ENCODE data around the gene HS6ST1. TPM values are rescaled to one million over a fixed set of nuclear protein-coding genes. Genes with fewer than 3 reads are reported as not detected.

Gene HS6ST1
- polyA plus RNA-seq, 1 donor (not counting 4 experiments of a cell fraction or from before 2014, with no cell fraction given) = 6.3 TPM

DNA sequence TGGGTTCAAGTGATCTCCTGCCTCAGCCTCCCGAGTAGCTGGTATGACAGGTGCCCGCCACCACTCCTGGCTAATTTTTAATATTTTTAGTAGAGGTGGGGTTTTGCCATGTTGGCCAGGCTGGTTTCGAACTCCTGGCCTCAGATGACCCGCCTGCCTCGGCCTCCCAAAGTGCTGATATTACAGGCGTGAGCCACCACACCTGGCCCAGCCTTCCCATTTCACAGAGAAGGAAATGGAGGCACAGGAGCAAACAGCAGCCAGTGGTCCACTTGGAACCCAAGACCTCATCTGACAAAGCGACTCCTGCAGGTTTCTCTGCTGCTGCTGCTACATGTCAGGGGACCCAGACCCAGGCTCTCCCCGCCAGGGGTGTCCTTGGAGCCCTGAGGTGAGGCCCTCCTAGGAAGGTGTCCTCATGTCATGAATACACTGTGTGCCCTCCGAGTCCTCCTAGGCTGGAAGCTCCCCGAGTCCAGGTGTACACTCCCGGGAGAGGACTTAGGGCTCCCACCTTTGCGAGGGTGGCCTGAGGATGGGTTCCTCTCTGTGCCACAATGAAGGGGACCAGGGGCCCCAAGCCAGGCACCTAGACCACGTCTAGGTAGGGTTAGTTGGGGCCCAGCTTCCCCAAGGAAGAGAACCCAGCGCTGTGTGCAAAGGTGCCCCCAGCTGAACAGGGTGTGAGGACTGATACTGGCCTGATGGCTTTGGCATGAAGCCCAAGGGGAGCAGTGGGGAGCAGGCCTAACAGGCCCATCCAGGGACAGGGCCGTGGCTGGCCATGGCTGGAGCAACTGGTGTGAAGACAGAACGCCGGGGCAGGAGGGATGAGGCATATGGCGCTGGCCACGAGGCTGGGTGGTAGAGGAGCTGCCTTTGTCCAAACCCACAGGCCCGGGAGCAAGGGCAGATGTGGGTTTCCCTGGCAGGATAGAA is 56.1 kb downstream of the HS6ST1 start:
- FAIRE-seq (no peak), DNase-seq (ENCODE audit: low read depth, low spot score) (no peak)
- Histone ChIP-seq H3K27ac (ENCODE audit: control insufficient read depth, insufficient read depth, low read length) (no peak overlapping the region), H3K36me3 (ENCODE audit: control insufficient read depth in 2 of 2, extremely low read depth in 1 of 2, insufficient read depth in 2 of 2, low read length in 2 of 2) (no peaks in the 10 kb centered on the region), H3K9me3 (ENCODE audit: control insufficient read depth, low read depth, low read length) (no peaks in the 10 kb centered on the region), H3K9ac (ENCODE audit: control insufficient read depth, extremely low read depth, insufficient read depth, low read length) (no peak overlapping the region), H3K79me2 (ENCODE audit: control insufficient read depth, insufficient read depth, low read length) (no peaks in the 10 kb centered on the region), H3K4me2 (ENCODE audit: control insufficient read depth, extremely low read depth, insufficient read depth, low read depth, low read length) (no peak overlapping the region), H4K20me1 (ENCODE audit: control insufficient read depth, extremely low read depth, insufficient read depth, low read length) (no peaks in the 10 kb centered on the region), H3K27me3 (ENCODE audit: control insufficient read depth, extremely low read depth, insufficient read depth, low read length) (no peaks in the 10 kb centered on the region), H3K4me1 (ENCODE audit: control insufficient read depth, extremely low read depth, insufficient read depth, low read length) (peaks cover 12% of the 10 kb centered on the region), H3K9me1 (ENCODE audit: control insufficient read depth, extremely low read depth, insufficient read depth, low read length) (no peaks in the 10 kb centered on the region), H2AFZ (ENCODE audit: control insufficient read depth, low read length) (no peak overlapping the region), H3K4me3 (ENCODE audit: control insufficient read depth in 2 of 3, extremely low read depth in 1 of 3, insufficient read depth in 2 of 3, low read depth in 1 of 3, low read length in 3 of 3) (no peak overlapping the region)
- dilution Hi-C loops (cut with MboI; ENCODE audit: extremely low pct_ligation_motif_present, low sequenced_read_pairs) = no loop called here
- TF ChIP-seq, protein P1, sequence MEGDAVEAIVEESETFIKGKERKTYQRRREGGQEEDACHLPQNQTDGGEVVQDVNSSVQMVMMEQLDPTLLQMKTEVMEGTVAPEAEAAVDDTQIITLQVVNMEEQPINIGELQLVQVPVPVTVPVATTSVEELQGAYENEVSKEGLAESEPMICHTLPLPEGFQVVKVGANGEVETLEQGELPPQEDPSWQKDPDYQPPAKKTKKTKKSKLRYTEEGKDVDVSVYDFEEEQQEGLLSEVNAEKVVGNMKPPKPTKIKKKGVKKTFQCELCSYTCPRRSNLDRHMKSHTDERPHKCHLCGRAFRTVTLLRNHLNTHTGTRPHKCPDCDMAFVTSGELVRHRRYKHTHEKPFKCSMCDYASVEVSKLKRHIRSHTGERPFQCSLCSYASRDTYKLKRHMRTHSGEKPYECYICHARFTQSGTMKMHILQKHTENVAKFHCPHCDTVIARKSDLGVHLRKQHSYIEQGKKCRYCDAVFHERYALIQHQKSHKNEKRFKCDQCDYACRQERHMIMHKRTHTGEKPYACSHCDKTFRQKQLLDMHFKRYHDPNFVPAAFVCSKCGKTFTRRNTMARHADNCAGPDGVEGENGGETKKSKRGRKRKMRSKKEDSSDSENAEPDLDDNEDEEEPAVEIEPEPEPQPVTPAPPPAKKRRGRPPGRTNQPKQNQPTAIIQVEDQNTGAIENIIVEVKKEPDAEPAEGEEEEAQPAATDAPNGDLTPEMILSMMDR (optimal IDR thresholded peaks at IDR 0.05 in 1 of 3, IDR thresholded peaks at IDR 0.05 in 1 of 3, conservative IDR thresholded peaks at IDR 0.05 in 1 of 3; ENCODE audit: extremely low read depth in 1 of 3, insufficient read depth in 2 of 3, low read length in 3 of 3) = no peak
- no peak for TF ChIP-seq EZH2 (IDR thresholded peaks at IDR 0.05; ENCODE audit: low read length)

GRCh38 chr2:128261245-128262128 is 57.2 kb downstream of the HS6ST1 start:
- H3K9ac ChIP-seq (ENCODE audit: control insufficient read depth, extremely low read depth, insufficient read depth, low read length) = peak overlapping the region; percentile 61
- no peaks in the 10 kb centered on the region for H3K36me3 ChIP-seq (ENCODE audit: control insufficient read depth in 2 of 2, extremely low read depth in 1 of 2, insufficient read depth in 2 of 2, low read length in 2 of 2)
- dilution Hi-C loops (cut with MboI; ENCODE audit: extremely low pct_ligation_motif_present, low sequenced_read_pairs) = no loop called here
- no peaks in the 10 kb centered on the region for H4K20me1 ChIP-seq (ENCODE audit: control insufficient read depth, extremely low read depth, insufficient read depth, low read length)
- H2AFZ ChIP-seq (ENCODE audit: control insufficient read depth, low read length) = no peak overlapping the region
- H3K4me1 ChIP-seq (ENCODE audit: control insufficient read depth, extremely low read depth, insufficient read depth, low read length) = peaks cover 12% of the 10 kb centered on the region
- H3K27me3 ChIP-seq (ENCODE audit: control insufficient read depth, extremely low read depth, insufficient read depth, low read length) = no peaks in the 10 kb centered on the region
- DNase-seq (ENCODE audit: low read depth, low spot score) = no peak
- FAIRE-seq = no peak
- peak overlapping the region; percentile 65 for H3K4me2 ChIP-seq (ENCODE audit: control insufficient read depth, extremely low read depth, insufficient read depth, low read depth, low read length)
- H3K27ac ChIP-seq (ENCODE audit: control insufficient read depth, insufficient read depth, low read length) = no peak overlapping the region
- no peaks in the 10 kb centered on the region for H3K9me3 ChIP-seq (ENCODE audit: control insufficient read depth, low read depth, low read length)
- no peaks in the 10 kb centered on the region for H3K79me2 ChIP-seq (ENCODE audit: control insufficient read depth, insufficient read depth, low read length)
- no peak overlapping the region for H3K4me3 ChIP-seq (ENCODE audit: control insufficient read depth in 2 of 3, extremely low read depth in 1 of 3, insufficient read depth in 2 of 3, low read depth in 1 of 3, low read length in 3 of 3)
- TF ChIP-seq EZH2 (IDR thresholded peaks at IDR 0.05; ENCODE audit: low read length) = no peak
- TF ChIP-seq, protein P1 (optimal IDR thresholded peaks at IDR 0.05 in 1 of 3, IDR thresholded peaks at IDR 0.05 in 1 of 3, conservative IDR thresholded peaks at IDR 0.05 in 1 of 3; ENCODE audit: extremely low read depth in 1 of 3, insufficient read depth in 2 of 3, low read length in 3 of 3) = no peak
- H3K9me1 ChIP-seq (ENCODE audit: control insufficient read depth, extremely low read depth, insufficient read depth, low read length) = no peaks in the 10 kb centered on the region
